Measurements from ENCODE around the gene RIPOR3. TPM values are rescaled to one million over a fixed set of nuclear protein-coding genes. Genes with fewer than 3 reads are reported as not detected.
"Not testable (repeated sequence)": the region's sequence is repeated elsewhere in the genome, so short reads cannot be mapped to it uniquely, and the experiment has no call there.

Gene RIPOR3
- polyA plus RNA-seq, 1 of the 3 experiments (the other 2 are of a cell fraction): 1.2 TPM

- Histone ChIP-seq H3K4me1 (ENCODE audit: control insufficient read depth in 1 of 2, insufficient read depth in 2 of 2, low read depth in 1 of 2, low read length in 1 of 2) (peaks cover 0 to 6% of the 10 kb centered on the region in 2 experiments; a peak in 1 of 4 replicates), H3K9ac (no peak overlapping the region), H3K36me3 (replicated peaks in 1 of 2; ENCODE audit: control insufficient read depth in 1 of 2, insufficient read depth in 2 of 2, low read length in 1 of 2) (no peaks in the 10 kb centered on the region), H3F3A (replicated peaks; ENCODE audit: insufficient read depth) (no peaks in the 10 kb centered on the region), H2AFZ (ENCODE audit: low read depth) (no peak overlapping the region), H4K20me1 (ENCODE audit: insufficient read depth) (no peaks in the 10 kb centered on the region), H3K27ac (ENCODE audit: low read depth in 2 of 2, low read length in 1 of 2) (no peak overlapping the region), H3K27me3 (ENCODE audit: insufficient read depth) (no peaks in the 10 kb centered on the region), H3K4me2 (no peak overlapping the region), H3K9me2 (no peaks in the 10 kb centered on the region), H3K9me3 (no peaks in the 10 kb centered on the region), H3K4me3 (ENCODE audit: low read depth in 2 of 2, low read length in 1 of 2) (no peak overlapping the region), H3K79me2 (ENCODE audit: insufficient read depth) (no peaks in the 10 kb centered on the region)
- 88% methylated on average over 4 of the region's 4 CpGs for WGBS (ENCODE audit: low lambda C conversion rate)
- POLR2A ChIA-PET: interaction anchor here (0.6 kb wide), 1 partner anchor 496 kb away, joined by 3 read pairs; no protein-coding TSS in a partner anchor
- CTCF ChIA-PET: no interaction called here
- TF ChIP-seq NFIC (IDR thresholded peaks at IDR 0.05; ENCODE audit: borderline replicate concordance) (no peak), ZBTB33 (IDR thresholded peaks at IDR 0.05; ENCODE audit: borderline replicate concordance, low read depth) (no peak), FOXJ3 (CRISPR knock-in tag; IDR thresholded peaks at IDR 0.05) (no peak), NRF1 (IDR thresholded peaks at IDR 0.05; ENCODE audit: low read depth, low read length) (no peak), JUND (IDR thresholded peaks at IDR 0.05) (no peak), SIN3A (IDR thresholded peaks at IDR 0.05; ENCODE audit: borderline replicate concordance, low read depth, low read length) (no peak), ELF1 (IDR thresholded peaks at IDR 0.05) (no peak), CTCF (IDR thresholded peaks at IDR 0.05) (no peak)
- DNase-seq: no peak
Observed at GRCh38 chr20:50676858-50677257, 14.5 kb downstream of the RIPOR3 start.

- H3K4me3 ChIP-seq (ENCODE audit: low read depth in 2 of 2, low read length in 1 of 2); H3K4me2 ChIP-seq; H3K9me2 ChIP-seq; POLR2A ChIA-PET; H3F3A ChIP-seq (replicated peaks; ENCODE audit: insufficient read depth); H3K9me3 ChIP-seq; H3K36me3 ChIP-seq (replicated peaks in 1 of 2; ENCODE audit: control insufficient read depth in 1 of 2, insufficient read depth in 2 of 2, low read length in 1 of 2); H3K27me3 ChIP-seq (ENCODE audit: insufficient read depth); H3K79me2 ChIP-seq (ENCODE audit: insufficient read depth); H4K20me1 ChIP-seq (ENCODE audit: insufficient read depth); H3K4me1 ChIP-seq (ENCODE audit: control insufficient read depth in 1 of 2, insufficient read depth in 2 of 2, low read depth in 1 of 2, low read length in 1 of 2); H3K27ac ChIP-seq (ENCODE audit: low read depth in 2 of 2, low read length in 1 of 2); H3K9ac ChIP-seq; H2AFZ ChIP-seq (ENCODE audit: low read depth); DNase-seq: not testable (repeated sequence)
- CTCF ChIA-PET: interaction anchor here (0.8 to 1.5 kb wide), 2 partner anchors 16 to 24 kb away, joined by 3 read pairs; no protein-coding TSS in a partner anchor
- WGBS (ENCODE audit: low lambda C conversion rate): 83% methylated on average over 3 of the region's 3 CpGs
Observed at GRCh38 chr20:50676377-50676731, 15.0 kb downstream of the RIPOR3 start.

All from SK-N-SH (cell line).